Tibial artery (tissue), 4 donors: ENCODE measurements around the gene PRSS56.
"Not testable (repeated sequence)": the region's sequence is repeated elsewhere in the genome, so short reads cannot be mapped to it uniquely, and the experiment has no call there.

Experiments
- DNase-seq, 2 donors: peaks; one replicate each; pipeline ENCODE4 v3.0.0-alpha.2; 2019
- H3K27ac ChIP-seq, 2 donors: fragments of 200-600 bp; sonication (generic) in 1 of 2; 1 replicate in 1 of 2; 2 replicates in 1 of 2; pipeline ENCODE4 v1.5.1; 2018 to 2019; ENCODE audit warnings: mild to moderate bottlenecking in 1 of 2
- H3K27me3 ChIP-seq, 2 donors: fragments of 200-600 bp; sonication (generic) in 1 of 2; one replicate each; pipeline versions ENCODE4 v1.5.1 to v1.6.0; 2016 to 2019
- H3K36me3 ChIP-seq, 3 donors: fragments of 200-600 bp; sonication (generic) in 2 of 3; one replicate each; pipeline ENCODE4 v1.5.1; 2016 to 2019; ENCODE audit warnings: mild to moderate bottlenecking in 2 of 3
- H3K4me1 ChIP-seq, 4 donors: fragments of 200-600 bp; sonication (generic) in 2 of 4; 1 replicate in 3 of 4; 2 replicates in 1 of 4; pipeline ENCODE4 v1.5.1; 2016 to 2019
- H3K4me3 ChIP-seq, 2 donors: fragments of 200-600 bp; sonication (generic) in 1 of 2; 1 replicate in 1 of 2; 2 replicates in 1 of 2; pipeline ENCODE4 v1.5.1; 2018 to 2019; ENCODE audit warnings: mild to moderate bottlenecking in 2 of 2
- H3K9me3 ChIP-seq, 3 donors: fragments of 200-600 bp; sonication (generic) in 1 of 3; one replicate each; pipeline ENCODE4 v1.5.1; 2016 to 2019
- intact Hi-C: fragments of 100-400 bp; cut with DNase I; formaldehyde crosslinking; loops from one replicate; pipeline ENCODE4 v1.15.0; 2023; ENCODE audit warnings: low total_unique reads
- TF ChIP-seq, protein P1 (sequence below), 2 experiments: fragments of 200-600 bp in 1 of 2; fragments of 450-650 bp in 1 of 2; IDR thresholded peaks; one replicate each; pipeline ENCODE4 v1.5.1; 2017 to 2019; ENCODE audit warnings: antibody characterized with exemption in 2 of 2, mild to moderate bottlenecking in 1 of 2, moderate library complexity in 1 of 2

Gene PRSS56

GRCh38 chr2:232562515-232563151 is 42.4 kb downstream of the PRSS56 start:
- H3K36me3 ChIP-seq, result peaks cover 66 to 97% (median 81%) of the 10 kb centered on the region in 3 donors

GRCh38 chr2:232563580-232563979 is 43.4 kb downstream of the PRSS56 start:
- no peaks in the 10 kb centered on the region for H3K9me3 ChIP-seq
- peaks cover 66 to 97% (median 84%) of the 10 kb centered on the region in 3 donors for H3K36me3 ChIP-seq
- H3K27ac ChIP-seq, result no peak overlapping the region
- no peak overlapping the region for H3K4me3 ChIP-seq
- intact Hi-C loops, result no loop called here
- DNase-seq, result no peak
- H3K4me1 ChIP-seq, result no peaks in the 10 kb centered on the region
- TF ChIP-seq, protein P1, sequence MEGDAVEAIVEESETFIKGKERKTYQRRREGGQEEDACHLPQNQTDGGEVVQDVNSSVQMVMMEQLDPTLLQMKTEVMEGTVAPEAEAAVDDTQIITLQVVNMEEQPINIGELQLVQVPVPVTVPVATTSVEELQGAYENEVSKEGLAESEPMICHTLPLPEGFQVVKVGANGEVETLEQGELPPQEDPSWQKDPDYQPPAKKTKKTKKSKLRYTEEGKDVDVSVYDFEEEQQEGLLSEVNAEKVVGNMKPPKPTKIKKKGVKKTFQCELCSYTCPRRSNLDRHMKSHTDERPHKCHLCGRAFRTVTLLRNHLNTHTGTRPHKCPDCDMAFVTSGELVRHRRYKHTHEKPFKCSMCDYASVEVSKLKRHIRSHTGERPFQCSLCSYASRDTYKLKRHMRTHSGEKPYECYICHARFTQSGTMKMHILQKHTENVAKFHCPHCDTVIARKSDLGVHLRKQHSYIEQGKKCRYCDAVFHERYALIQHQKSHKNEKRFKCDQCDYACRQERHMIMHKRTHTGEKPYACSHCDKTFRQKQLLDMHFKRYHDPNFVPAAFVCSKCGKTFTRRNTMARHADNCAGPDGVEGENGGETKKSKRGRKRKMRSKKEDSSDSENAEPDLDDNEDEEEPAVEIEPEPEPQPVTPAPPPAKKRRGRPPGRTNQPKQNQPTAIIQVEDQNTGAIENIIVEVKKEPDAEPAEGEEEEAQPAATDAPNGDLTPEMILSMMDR (IDR thresholded peaks at IDR 0.05), result no peak
- no peaks in the 10 kb centered on the region for H3K27me3 ChIP-seq

More at GRCh38 chr2:232562515-232563151, 42.4 kb downstream of the PRSS56 start:
- H3K27ac ChIP-seq, result no peak overlapping the region
- intact Hi-C loops, result no loop called here
- no peaks in the 10 kb centered on the region for H3K4me1 ChIP-seq
- TF ChIP-seq, protein P1 (IDR thresholded peaks at IDR 0.05), result no peak
- no peaks in the 10 kb centered on the region for H3K27me3 ChIP-seq
- H3K4me3 ChIP-seq, result no peak overlapping the region
- DNase-seq, result no peak
- no peaks in the 10 kb centered on the region for H3K9me3 ChIP-seq

DNA sequence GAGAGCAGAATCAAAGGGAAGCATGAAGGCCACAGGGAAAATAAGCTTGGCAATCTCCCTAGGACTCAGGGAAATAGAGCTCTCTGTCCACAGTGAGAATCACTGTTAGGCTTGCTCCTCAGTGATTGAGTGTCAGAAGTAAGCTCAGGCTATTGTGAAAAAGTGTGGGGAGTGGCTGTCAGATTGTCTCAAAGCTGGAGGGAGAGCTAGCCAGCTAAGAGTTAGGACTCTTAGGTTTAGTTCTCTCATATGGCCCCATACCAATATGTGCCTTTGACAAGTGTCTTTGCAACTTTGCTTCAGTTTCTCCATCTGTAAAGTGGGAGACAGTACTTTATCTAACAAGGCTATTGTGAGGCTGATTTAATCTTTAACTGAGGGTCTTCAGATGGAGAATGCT is 47.5 kb downstream of the PRSS56 start:
- Histone ChIP-seq H3K36me3 (peaks cover 65 to 99% (median 93%) of the 10 kb centered on the region in 3 donors), H3K4me1 (no peaks in the 10 kb centered on the region), H3K4me3 (no peak overlapping the region), H3K9me3 (no peaks in the 10 kb centered on the region), H3K27ac (no peak overlapping the region), H3K27me3 (no peaks in the 10 kb centered on the region)
- TF ChIP-seq, protein P1 (IDR thresholded peaks at IDR 0.05), result no peak
- intact Hi-C loops, result no loop called here
- DNase-seq, result no peak

- no peaks in the 10 kb centered on the region for H3K4me1 ChIP-seq
- H3K27ac ChIP-seq, result no peak overlapping the region
- H3K9me3 ChIP-seq, result no peaks in the 10 kb centered on the region
- H3K4me3 ChIP-seq, result no peak overlapping the region
- intact Hi-C loops, result no loop called here
- TF ChIP-seq, protein P1 (IDR thresholded peaks at IDR 0.05), result no peak
- no peak for DNase-seq
- no peaks in the 10 kb centered on the region for H3K27me3 ChIP-seq
- H3K36me3 ChIP-seq, result peaks cover 65 to 99% (median 93%) of the 10 kb centered on the region in 3 donors
These were observed 48.0 kb downstream of the PRSS56 start for GRCh38 chr2:232568161-232568560.

DNA sequence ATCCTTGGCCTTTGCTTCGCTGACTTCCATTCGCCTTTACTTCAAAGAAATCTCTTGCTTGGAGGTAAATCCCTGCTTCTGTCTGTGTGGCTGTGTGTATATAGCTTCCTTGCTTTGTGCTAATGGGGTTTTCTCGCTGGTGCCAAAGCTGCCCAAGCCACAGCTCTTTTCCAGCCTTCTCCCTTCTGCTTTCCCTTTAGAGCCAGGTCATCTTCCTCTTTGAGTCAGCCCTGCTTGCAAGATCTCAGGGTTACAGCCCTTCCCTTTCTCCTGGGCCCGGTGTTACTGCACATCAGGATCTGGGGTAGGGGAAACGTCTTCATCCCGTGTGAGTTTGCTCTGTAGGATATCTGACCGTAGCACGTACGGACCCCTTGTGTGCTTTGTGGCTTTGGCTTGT is 49.4 kb downstream of the PRSS56 start:
- no peak for DNase-seq

GRCh38 chr2:232570481-232570880 is 50.3 kb downstream of the PRSS56 start:
- DNase-seq, H3K27me3 ChIP-seq, H3K9me3 ChIP-seq, H3K27ac ChIP-seq, intact Hi-C loops, H3K4me1 ChIP-seq, H3K4me3 ChIP-seq: not testable (repeated sequence)
- H3K36me3 ChIP-seq, result peaks cover 55 to 99% (median 93%) of the 10 kb centered on the region in 3 donors

More for the DNA sequence above, 49.4 kb downstream of the PRSS56 start:
- H3K27ac ChIP-seq, result no peak overlapping the region
- no peaks in the 10 kb centered on the region for H3K4me1 ChIP-seq
- peaks cover 61 to 99% (median 94%) of the 10 kb centered on the region in 3 donors for H3K36me3 ChIP-seq
- intact Hi-C loops, result no loop called here
- H3K4me3 ChIP-seq, result no peak overlapping the region
- no peaks in the 10 kb centered on the region for H3K9me3 ChIP-seq
- TF ChIP-seq, protein P1 (IDR thresholded peaks at IDR 0.05), result no peak
- H3K27me3 ChIP-seq, result no peaks in the 10 kb centered on the region
